HL-60 (cell line): ENCODE data around the gene CFAP157.
A peak's percentile ranks its signal among the peaks of the same experiment; 100 is the strongest.

Experiments used
- DNase-seq, 2 experiments: peaks; one replicate each; pipeline ENCODE4 v3.0.0-alpha.2; 2010 to 2020; ENCODE audit warnings: low read depth in 1 of 2, low spot score in 1 of 2
- H3K27ac ChIP-seq: fragments of 250-450 bp; sonication (Bioruptor Pico); replicated peaks from 2 replicates; pipeline ENCODE4 v1.5.1; 2020; ENCODE audit warnings: mild to moderate bottlenecking, moderate library complexity
- H3K27me3 ChIP-seq: fragments of 250-450 bp; sonication (Bioruptor Pico); 2 replicates; pipeline ENCODE4 v1.5.1; 2021; ENCODE audit warnings: mild to moderate bottlenecking, moderate library complexity; ENCODE audit not compliant: insufficient read depth, poor library complexity, severe bottlenecking
- H3K4me3 ChIP-seq: replicated peaks from 2 replicates; pipeline ENCODE4 v1.5.1; 2011; ENCODE audit warnings: mild to moderate bottlenecking, control low read depth, low read length; ENCODE audit not compliant: insufficient read depth
- GABPA ChIP-seq: IDR thresholded peaks from 2 replicates; pipeline ENCODE4 v1.6.1; 2012; ENCODE audit warnings: low read depth
- POLR2AphosphoS5 ChIP-seq: IDR thresholded peaks from 2 replicates; pipeline ENCODE4 v1.6.1; 2012; ENCODE audit warnings: low read depth
- SPI1 ChIP-seq: IDR thresholded peaks from 2 replicates; pipeline ENCODE4 v1.6.1; 2012; ENCODE audit warnings: low read depth, mild to moderate bottlenecking, borderline replicate concordance
- TF ChIP-seq, protein P1 (sequence below): IDR thresholded peaks from one replicate; pipeline ENCODE4 v1.5.1; 2011; ENCODE audit warnings: low read length, control low read depth, inconsistent platforms; ENCODE audit not compliant: insufficient read depth
- TF ChIP-seq, protein P2 (sequence below): IDR thresholded peaks from 2 replicates; pipeline ENCODE4 v1.6.1; 2012; ENCODE audit warnings: low read depth; ENCODE audit not compliant: insufficient replicate concordance

CFAP157 gene

GRCh38 chr9:127744398-127745110 is 37.8 kb downstream of the CFAP157 start:
- Histone ChIP-seq H3K4me3 (no peak overlapping the region), H3K27ac (no peak overlapping the region), H3K27me3 (no peaks in the 10 kb centered on the region)
- DNase-seq = no peak
- TF ChIP-seq, protein P1, sequence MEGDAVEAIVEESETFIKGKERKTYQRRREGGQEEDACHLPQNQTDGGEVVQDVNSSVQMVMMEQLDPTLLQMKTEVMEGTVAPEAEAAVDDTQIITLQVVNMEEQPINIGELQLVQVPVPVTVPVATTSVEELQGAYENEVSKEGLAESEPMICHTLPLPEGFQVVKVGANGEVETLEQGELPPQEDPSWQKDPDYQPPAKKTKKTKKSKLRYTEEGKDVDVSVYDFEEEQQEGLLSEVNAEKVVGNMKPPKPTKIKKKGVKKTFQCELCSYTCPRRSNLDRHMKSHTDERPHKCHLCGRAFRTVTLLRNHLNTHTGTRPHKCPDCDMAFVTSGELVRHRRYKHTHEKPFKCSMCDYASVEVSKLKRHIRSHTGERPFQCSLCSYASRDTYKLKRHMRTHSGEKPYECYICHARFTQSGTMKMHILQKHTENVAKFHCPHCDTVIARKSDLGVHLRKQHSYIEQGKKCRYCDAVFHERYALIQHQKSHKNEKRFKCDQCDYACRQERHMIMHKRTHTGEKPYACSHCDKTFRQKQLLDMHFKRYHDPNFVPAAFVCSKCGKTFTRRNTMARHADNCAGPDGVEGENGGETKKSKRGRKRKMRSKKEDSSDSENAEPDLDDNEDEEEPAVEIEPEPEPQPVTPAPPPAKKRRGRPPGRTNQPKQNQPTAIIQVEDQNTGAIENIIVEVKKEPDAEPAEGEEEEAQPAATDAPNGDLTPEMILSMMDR = no peak
- TF ChIP-seq GABPA (no peak), SPI1 (no peak), POLR2AphosphoS5 (no peak)
- TF ChIP-seq, protein P2, sequence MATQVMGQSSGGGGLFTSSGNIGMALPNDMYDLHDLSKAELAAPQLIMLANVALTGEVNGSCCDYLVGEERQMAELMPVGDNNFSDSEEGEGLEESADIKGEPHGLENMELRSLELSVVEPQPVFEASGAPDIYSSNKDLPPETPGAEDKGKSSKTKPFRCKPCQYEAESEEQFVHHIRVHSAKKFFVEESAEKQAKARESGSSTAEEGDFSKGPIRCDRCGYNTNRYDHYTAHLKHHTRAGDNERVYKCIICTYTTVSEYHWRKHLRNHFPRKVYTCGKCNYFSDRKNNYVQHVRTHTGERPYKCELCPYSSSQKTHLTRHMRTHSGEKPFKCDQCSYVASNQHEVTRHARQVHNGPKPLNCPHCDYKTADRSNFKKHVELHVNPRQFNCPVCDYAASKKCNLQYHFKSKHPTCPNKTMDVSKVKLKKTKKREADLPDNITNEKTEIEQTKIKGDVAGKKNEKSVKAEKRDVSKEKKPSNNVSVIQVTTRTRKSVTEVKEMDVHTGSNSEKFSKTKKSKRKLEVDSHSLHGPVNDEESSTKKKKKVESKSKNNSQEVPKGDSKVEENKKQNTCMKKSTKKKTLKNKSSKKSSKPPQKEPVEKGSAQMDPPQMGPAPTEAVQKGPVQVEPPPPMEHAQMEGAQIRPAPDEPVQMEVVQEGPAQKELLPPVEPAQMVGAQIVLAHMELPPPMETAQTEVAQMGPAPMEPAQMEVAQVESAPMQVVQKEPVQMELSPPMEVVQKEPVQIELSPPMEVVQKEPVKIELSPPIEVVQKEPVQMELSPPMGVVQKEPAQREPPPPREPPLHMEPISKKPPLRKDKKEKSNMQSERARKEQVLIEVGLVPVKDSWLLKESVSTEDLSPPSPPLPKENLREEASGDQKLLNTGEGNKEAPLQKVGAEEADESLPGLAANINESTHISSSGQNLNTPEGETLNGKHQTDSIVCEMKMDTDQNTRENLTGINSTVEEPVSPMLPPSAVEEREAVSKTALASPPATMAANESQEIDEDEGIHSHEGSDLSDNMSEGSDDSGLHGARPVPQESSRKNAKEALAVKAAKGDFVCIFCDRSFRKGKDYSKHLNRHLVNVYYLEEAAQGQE = no peak

DNA sequence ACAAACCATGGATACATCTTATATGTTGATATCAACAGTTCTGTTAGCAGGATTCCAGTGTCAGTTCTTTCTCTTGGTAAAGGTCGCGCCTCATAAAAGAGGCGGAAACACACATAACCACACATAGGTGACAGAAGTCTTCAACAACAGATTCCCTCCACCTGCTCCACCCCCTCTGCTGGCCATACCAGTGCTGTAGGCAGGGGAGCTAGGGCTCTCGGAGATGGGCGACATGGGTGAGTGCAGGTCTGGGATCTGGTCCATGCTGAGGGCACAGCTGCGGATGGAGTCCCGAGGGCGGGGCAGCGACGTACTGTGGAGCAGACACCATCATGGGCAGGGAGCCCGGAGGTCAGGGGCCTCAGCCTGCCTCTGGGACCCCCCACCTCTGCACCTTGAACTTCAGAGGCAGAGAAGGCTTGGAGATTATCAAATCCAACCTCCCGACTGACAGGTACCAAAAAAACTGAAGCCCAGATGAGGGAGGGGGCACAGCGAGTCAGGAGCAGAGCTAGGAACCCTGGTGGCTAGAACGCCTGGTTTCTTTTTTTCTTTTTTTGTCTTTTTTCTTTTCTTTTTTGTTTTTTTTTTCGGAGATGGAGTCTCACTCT is 40.3 kb downstream of the CFAP157 start:
- H3K27me3 ChIP-seq = no peaks in the 10 kb centered on the region
- H3K27ac ChIP-seq = no peak overlapping the region
- H3K4me3 ChIP-seq = no peak overlapping the region
- no peak for TF ChIP-seq GABPA
- TF ChIP-seq POLR2AphosphoS5 = no peak
- TF ChIP-seq, protein P2 = no peak
- TF ChIP-seq, protein P1 = no peak
- no peak for TF ChIP-seq SPI1
- DNase-seq = no peak

DNA sequence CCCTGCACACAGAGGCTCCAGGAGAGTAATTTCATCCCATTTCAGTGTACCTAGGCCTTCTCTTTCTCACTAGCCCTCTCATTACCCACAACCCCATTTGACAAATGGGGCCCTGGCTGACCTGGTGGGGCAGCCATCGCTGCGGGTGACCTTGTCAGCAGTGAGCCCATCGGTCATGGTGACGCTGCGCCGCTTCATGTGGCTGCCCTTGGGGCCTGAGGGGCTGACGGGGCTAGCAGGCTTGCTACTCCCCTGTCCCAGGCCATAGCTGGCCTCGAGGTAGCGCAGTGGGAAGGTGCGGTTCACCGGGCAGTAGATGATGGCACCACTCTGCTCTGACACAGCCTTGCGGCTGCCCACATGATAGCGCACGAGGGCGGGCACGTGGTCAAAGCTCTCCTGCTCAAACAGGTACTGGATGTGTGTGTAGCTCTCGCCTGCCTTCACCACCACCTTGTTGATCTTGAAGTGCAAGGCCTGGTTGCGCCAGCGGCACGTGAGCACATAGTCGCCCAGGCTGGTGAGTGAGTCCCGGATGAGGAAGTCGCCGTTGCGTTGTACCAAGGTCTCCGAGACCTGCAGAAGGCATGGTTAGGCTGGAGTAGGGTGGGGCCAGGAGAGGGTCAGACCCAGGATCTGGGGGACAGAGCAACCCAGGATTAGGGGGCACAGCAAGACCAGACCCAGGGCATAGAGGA is 42.5 kb downstream of the CFAP157 start:
- Histone ChIP-seq H3K4me3 (no peak overlapping the region), H3K27me3 (no peaks in the 10 kb centered on the region), H3K27ac (peak overlapping the region; percentile 44)
- DNase-seq = peak; percentile 66 to 94
- TF ChIP-seq GABPA (no peak), POLR2AphosphoS5 (no peak), SPI1 (peak; percentile 81; the same call in 1 of the 2 replicates)
- TF ChIP-seq, protein P1 = no peak
- TF ChIP-seq, protein P2 = no peak
